IMR-90 (cell line): Measurements from ENCODE around the gene ADAMTS14. TPM values are rescaled to one million over a fixed set of nuclear protein-coding genes. Genes with fewer than 3 reads are reported as not detected.

Source experiments
- ATAC-seq: fragments of 200-7000 bp; cut with Tn5 transposase; 2 replicates; pipeline ENCODE4 v1.9.1; 2020; ENCODE audit warnings: low read depth, mild to moderate bottlenecking, moderate library complexity
- BruUV-seq: library from RNA; stranded (reverse); fragments of 400-500 nt; replicated peaks from 2 replicates; lab custom pipeline; 2021; lab: Mats Ljungman, UMichigan
- CTCF ChIA-PET: fragments of 300-600 bp; formaldehyde crosslinking; extraction: SDS; loops from one replicate; lab custom pipeline; 2021; ENCODE audit warnings: antibody characterized with exemption; lab: Yijun Ruan, JAX
- POLR2A ChIA-PET: fragments of 300-600 bp; sonication (Branson Sonifier 250); formaldehyde crosslinking; loops from one replicate; lab custom pipeline; 2022; ENCODE audit warnings: antibody characterized with exemption; ENCODE audit not compliant: unreplicated experiment; lab: Charles Lee
- DNase-seq: peaks from one replicate; pipeline ENCODE4 v3.0.0; 2013
- H2AFZ ChIP-seq: replicated peaks from 2 replicates; pipeline ENCODE3; 2013; ENCODE audit warnings: low read length, mild to moderate bottlenecking; ENCODE audit not compliant: poor library complexity
- H2AK5ac ChIP-seq: 2 replicates; pipeline ENCODE4 v1.6.1; 2013; ENCODE audit warnings: low read depth, low read length, inconsistent platforms
- H2AK9ac ChIP-seq: replicated peaks from 2 replicates; pipeline ENCODE3; 2013; ENCODE audit warnings: mild to moderate bottlenecking, low read depth, low read length, moderate library complexity; ENCODE audit not compliant: poor library complexity
- H2BK120ac ChIP-seq: 2 replicates; pipeline ENCODE4 v1.6.1; 2013; ENCODE audit warnings: low read depth, low read length, inconsistent platforms
- H2BK15ac ChIP-seq: 3 replicates; pipeline ENCODE4 v1.6.1; 2013; ENCODE audit warnings: low read depth, low read length, inconsistent platforms
- H2BK20ac ChIP-seq: 2 replicates; pipeline ENCODE4 v1.6.1; 2013; ENCODE audit warnings: low read depth, mild to moderate bottlenecking, inconsistent platforms, low read length, moderate library complexity
- H2BK5ac ChIP-seq: 2 replicates; pipeline ENCODE4 v1.6.1; 2013; ENCODE audit warnings: mild to moderate bottlenecking, low read depth, low read length, inconsistent platforms; ENCODE audit not compliant: poor library complexity, severe bottlenecking
- H3K14ac ChIP-seq: replicated peaks from 2 replicates; pipeline ENCODE4 v1.6.1; 2013; ENCODE audit warnings: low read depth, low read length, inconsistent platforms
- H3K18ac ChIP-seq: 2 replicates; pipeline ENCODE4 v1.6.1; 2013; ENCODE audit warnings: low read depth, low read length, control low read depth
- H3K23ac ChIP-seq: 2 replicates; pipeline ENCODE4 v1.6.1; 2013; ENCODE audit warnings: low read depth, low read length, inconsistent platforms
- H3K27ac ChIP-seq: 2 replicates; pipeline ENCODE4 v1.5.1; 2013; ENCODE audit warnings: mild to moderate bottlenecking, control low read depth, low read length; ENCODE audit not compliant: insufficient read depth
- H3K27me3 ChIP-seq: 2 replicates; pipeline ENCODE4 v1.6.1; 2013; ENCODE audit warnings: low read length; ENCODE audit not compliant: control insufficient read depth, insufficient read depth
- H3K36me3 ChIP-seq: 2 replicates; pipeline ENCODE4 v1.6.1; 2013; ENCODE audit warnings: low read length, mixed read lengths; ENCODE audit not compliant: control insufficient read depth, insufficient read depth
- H3K4ac ChIP-seq: 2 replicates; pipeline ENCODE4 v1.6.1; 2013; ENCODE audit warnings: low read depth, low read length, inconsistent platforms
- H3K4me1 ChIP-seq: 2 replicates; pipeline ENCODE4 v1.6.1; 2013; ENCODE audit warnings: low read length, mixed read lengths; ENCODE audit not compliant: control insufficient read depth, insufficient read depth
- H3K4me2 ChIP-seq: 2 replicates; pipeline ENCODE4 v1.6.1; 2013; ENCODE audit warnings: low read depth, mild to moderate bottlenecking, control low read depth, low read length, moderate library complexity
- H3K4me3 ChIP-seq: 2 replicates; pipeline ENCODE4 v1.5.1; 2013; ENCODE audit warnings: low read depth, mild to moderate bottlenecking, control low read depth, low read length, moderate library complexity; ENCODE audit not compliant: insufficient read depth
- H3K56ac ChIP-seq: 2 replicates; pipeline ENCODE4 v1.6.1; 2013; ENCODE audit warnings: low read length, inconsistent platforms; ENCODE audit not compliant: insufficient read depth; ENCODE audit errors: extremely low read depth
- H3K79me1 ChIP-seq, 2 experiments: 2 replicates each; pipeline ENCODE4 v1.6.1; 2013; ENCODE audit warnings: low read length in 2 of 2, inconsistent platforms in 1 of 2, low read depth in 1 of 2
- H3K9ac ChIP-seq: 2 replicates; pipeline ENCODE4 v1.6.1; 2013; ENCODE audit warnings: low read depth, low read length, control low read depth
- H3K9me1 ChIP-seq: 2 replicates; pipeline ENCODE4 v1.6.1; 2013; ENCODE audit warnings: low read length, inconsistent platforms; ENCODE audit not compliant: insufficient read depth
- H3K9me3 ChIP-seq: 2 replicates; pipeline ENCODE4 v1.6.1; 2013; ENCODE audit warnings: low read length; ENCODE audit not compliant: control insufficient read depth, insufficient read depth
- H4K20me1 ChIP-seq: 2 replicates; pipeline ENCODE4 v1.6.1; 2013; ENCODE audit warnings: low read length, inconsistent platforms; ENCODE audit not compliant: insufficient read depth
- H4K5ac ChIP-seq: 2 replicates; pipeline ENCODE4 v1.6.1; 2013; ENCODE audit warnings: mild to moderate bottlenecking, low read depth, low read length, control low read depth
- H4K8ac ChIP-seq, 2 experiments: 2 replicates each; pipeline ENCODE4 v1.6.1; 2013; ENCODE audit warnings: low read depth in 2 of 2, low read length in 2 of 2, control low read depth in 1 of 2, inconsistent platforms in 1 of 2
- H4K91ac ChIP-seq: 2 replicates; pipeline ENCODE4 v1.6.1; 2013; ENCODE audit warnings: low read depth, low read length, inconsistent platforms; ENCODE audit not compliant: insufficient read depth
- BHLHE40 ChIP-seq: fragments of 150-350 bp; IDR thresholded peaks from 2 replicates; pipeline ENCODE4 v1.6.1; 2016; ENCODE audit warnings: mild to moderate bottlenecking, low read depth, low read length
- CEBPB ChIP-seq: IDR thresholded peaks from 2 replicates; pipeline ENCODE4 v1.6.1; 2012; ENCODE audit warnings: low read depth, low read length, improper control_type of control experiment
- CHD1 ChIP-seq: IDR thresholded peaks from 2 replicates; pipeline ENCODE4 v1.6.1; 2012; ENCODE audit warnings: low read depth, low read length, improper control_type of control experiment
- FOS ChIP-seq: fragments of 150-350 bp; IDR thresholded peaks from 2 replicates; pipeline ENCODE4 v1.6.1; 2016; ENCODE audit warnings: low read depth, low read length
- MAFK ChIP-seq: IDR thresholded peaks from 2 replicates; pipeline ENCODE4 v1.6.1; 2012; ENCODE audit warnings: low read depth, low read length, improper control_type of control experiment
- MAZ ChIP-seq: IDR thresholded peaks from 2 replicates; pipeline ENCODE4 v1.6.1; 2012; ENCODE audit warnings: low read depth, mild to moderate bottlenecking, low read length, improper control_type of control experiment, moderate library complexity, borderline replicate concordance
- MXI1 ChIP-seq: IDR thresholded peaks from 2 replicates; pipeline ENCODE4 v1.6.1; 2012; ENCODE audit warnings: low read depth, mild to moderate bottlenecking, low read length, moderate library complexity, borderline replicate concordance
- NFE2L2 ChIP-seq: fragments of 150-350 bp; IDR thresholded peaks from 2 replicates; pipeline ENCODE4 v1.6.1; 2016; ENCODE audit warnings: low read depth, mild to moderate bottlenecking, low read length
- RAD21 ChIP-seq: IDR thresholded peaks from 2 replicates; pipeline ENCODE4 v1.6.1; 2012; ENCODE audit warnings: low read length, improper control_type of control experiment
- RCOR1 ChIP-seq: IDR thresholded peaks from 2 replicates; pipeline ENCODE4 v1.6.1; 2012; ENCODE audit warnings: mild to moderate bottlenecking, low read length, improper control_type of control experiment; ENCODE audit not compliant: insufficient replicate concordance
- WGBS, 2 experiments: methylation state at CpG; one replicate each; pipeline versions ENCODE4 v1.1.5 to v1.1.7; 2013; ENCODE audit warnings: missing lambda C conversion rate in 2 of 2; ENCODE audit not compliant: insufficient read length in 1 of 2; ENCODE audit errors: extremely low coverage in 2 of 2; 5-methylcytosine and 5-hydroxymethylcytosine counted together
- dilution Hi-C: fragments of 300-500 bp; cut with HindIII; formaldehyde crosslinking; loops from one replicate; pipeline ENCODE4 v1.14.3; 2018; ENCODE audit warnings: low sequenced_read_pairs; ENCODE audit not compliant: unreplicated experiment
- in situ Hi-C: fragments of 300-500 bp; cut with MboI; formaldehyde crosslinking; loops from 3 replicates; pipeline ENCODE4 v1.14.3; 2019; ENCODE audit warnings: low sequenced_read_pairs, inconsistent platforms, mixed read lengths
- intact Hi-C: fragments of 100-400 bp; cut with micrococcal nuclease; formaldehyde crosslinking; loops from 2 replicates; pipeline ENCODE4 v1.10.0; 2022
- polyA plus RNA-seq, 3 experiments: library from polyadenylated mRNA; depleted of rRNA; stranded (reverse); fragments of >200 nt; gene quantifications; 2 replicates each; pipeline ENCODE4 v1.2.3, GENCODE V29; 2012; ENCODE audit warnings: low replicate concordance in 1 of 3
- total RNA-seq: library from RNA; depleted of rRNA; stranded (reverse); fragments of >200 nt; gene quantifications from 2 replicates; pipeline ENCODE4 v1.2.3, GENCODE V29; 2012
- TF ChIP-seq, protein P1 (sequence below): fragments of 150-350 bp; IDR thresholded peaks from 2 replicates; pipeline ENCODE4 v1.6.1; 2017; ENCODE audit warnings: mild to moderate bottlenecking, antibody characterized with exemption, low read length, low read depth
- TF ChIP-seq, protein P2 (sequence below): conservative IDR thresholded peaks from 2 replicates; pipeline ENCODE4 v1.5.1; 2012; ENCODE audit warnings: mild to moderate bottlenecking, low read depth, low read length, improper control_type of control experiment

ADAMTS14 gene
- total and polyA plus RNA-seq, 2 of the 4 experiments (the other 2 are of a cell fraction) = under 0.01 to 0.31 TPM

DNA sequence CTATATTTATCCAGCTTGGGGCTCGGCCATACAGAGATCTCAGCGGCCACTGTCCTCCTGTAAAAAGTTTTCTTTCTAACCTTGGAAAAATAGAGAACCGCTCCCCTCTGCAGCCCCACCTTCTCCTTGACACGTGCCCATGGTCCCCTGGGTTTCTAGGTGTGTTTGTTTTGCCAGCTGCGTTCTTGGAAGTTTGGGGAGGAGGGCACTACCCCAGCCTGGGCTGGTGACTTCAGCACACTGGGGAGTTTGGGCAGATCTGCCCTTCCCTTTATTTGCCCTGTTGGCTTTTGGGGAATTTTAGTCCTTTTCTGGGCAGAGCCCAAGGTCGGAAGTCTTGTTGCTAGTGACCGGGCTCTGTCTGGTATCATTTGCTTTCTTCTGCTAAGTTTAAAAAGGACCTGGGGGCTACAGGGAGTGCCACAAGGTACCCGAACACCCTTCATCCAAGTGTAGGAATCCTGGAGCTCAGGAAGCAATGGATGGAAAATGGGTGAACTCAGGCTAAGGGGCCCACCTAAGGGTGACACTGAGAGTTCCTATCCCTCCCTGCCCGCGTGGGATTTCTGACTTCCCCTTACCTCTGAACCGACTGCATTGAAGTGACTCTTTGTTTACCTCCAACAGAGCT, 1.7 kb downstream of the ADAMTS14 start:
- TF ChIP-seq, protein P1, sequence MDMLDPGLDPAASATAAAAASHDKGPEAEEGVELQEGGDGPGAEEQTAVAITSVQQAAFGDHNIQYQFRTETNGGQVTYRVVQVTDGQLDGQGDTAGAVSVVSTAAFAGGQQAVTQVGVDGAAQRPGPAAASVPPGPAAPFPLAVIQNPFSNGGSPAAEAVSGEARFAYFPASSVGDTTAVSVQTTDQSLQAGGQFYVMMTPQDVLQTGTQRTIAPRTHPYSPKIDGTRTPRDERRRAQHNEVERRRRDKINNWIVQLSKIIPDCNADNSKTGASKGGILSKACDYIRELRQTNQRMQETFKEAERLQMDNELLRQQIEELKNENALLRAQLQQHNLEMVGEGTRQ = no peak
- TF ChIP-seq CHD1 = no peak
- no peak for TF ChIP-seq MAZ
- no peak for TF ChIP-seq MXI1
- no peak for TF ChIP-seq NFE2L2
- TF ChIP-seq CEBPB = no peak
- no peak for TF ChIP-seq RCOR1
- no peak for TF ChIP-seq FOS
- no peak for TF ChIP-seq RAD21
- TF ChIP-seq MAFK = no peak
- no peak for TF ChIP-seq BHLHE40
- TF ChIP-seq, protein P2, sequence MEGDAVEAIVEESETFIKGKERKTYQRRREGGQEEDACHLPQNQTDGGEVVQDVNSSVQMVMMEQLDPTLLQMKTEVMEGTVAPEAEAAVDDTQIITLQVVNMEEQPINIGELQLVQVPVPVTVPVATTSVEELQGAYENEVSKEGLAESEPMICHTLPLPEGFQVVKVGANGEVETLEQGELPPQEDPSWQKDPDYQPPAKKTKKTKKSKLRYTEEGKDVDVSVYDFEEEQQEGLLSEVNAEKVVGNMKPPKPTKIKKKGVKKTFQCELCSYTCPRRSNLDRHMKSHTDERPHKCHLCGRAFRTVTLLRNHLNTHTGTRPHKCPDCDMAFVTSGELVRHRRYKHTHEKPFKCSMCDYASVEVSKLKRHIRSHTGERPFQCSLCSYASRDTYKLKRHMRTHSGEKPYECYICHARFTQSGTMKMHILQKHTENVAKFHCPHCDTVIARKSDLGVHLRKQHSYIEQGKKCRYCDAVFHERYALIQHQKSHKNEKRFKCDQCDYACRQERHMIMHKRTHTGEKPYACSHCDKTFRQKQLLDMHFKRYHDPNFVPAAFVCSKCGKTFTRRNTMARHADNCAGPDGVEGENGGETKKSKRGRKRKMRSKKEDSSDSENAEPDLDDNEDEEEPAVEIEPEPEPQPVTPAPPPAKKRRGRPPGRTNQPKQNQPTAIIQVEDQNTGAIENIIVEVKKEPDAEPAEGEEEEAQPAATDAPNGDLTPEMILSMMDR = no peak
- H2BK15ac ChIP-seq = no peak overlapping the region
- peaks cover 10% of the 10 kb centered on the region for H3K27me3 ChIP-seq
- BruUV-seq = no TSS peak
- no peaks in the 10 kb centered on the region for H3K36me3 ChIP-seq
- no peak overlapping the region for H3K14ac ChIP-seq
- no peak overlapping the region for H2AK9ac ChIP-seq
- H3K18ac ChIP-seq = no peak overlapping the region
- no peak overlapping the region for H3K56ac ChIP-seq
- dilution Hi-C loops = no loop called here
- no peak overlapping the region for H3K9ac ChIP-seq
- CTCF ChIA-PET = interaction anchor here (0.9 kb wide), 1 partner anchor 10 kb away, joined by 3 read pairs; no protein-coding TSS in a partner anchor
- DNase-seq (no peak), ATAC-seq (no peak)
- no peak overlapping the region for H2BK5ac ChIP-seq
- no peaks in the 10 kb centered on the region for H3K9me3 ChIP-seq
- H3K4ac ChIP-seq = peak overlapping the region; percentile 15; the same call in 1 of the 2 replicates
- WGBS, 2 experiments = 50% methylated on average over 3 of the region's 11 CpGs; no CpG with 5 or more reads in 1 of the 2 experiments
- H3K4me2 ChIP-seq = no peak overlapping the region; the same call in 1 of the 2 replicates
- no peaks in the 10 kb centered on the region for H4K20me1 ChIP-seq
- no peak overlapping the region for H3K4me3 ChIP-seq
- peaks cover 7% of the 10 kb centered on the region; the same call in 1 of the 2 replicates for H3K4me1 ChIP-seq
- no peak overlapping the region for H3K27ac ChIP-seq
- intact Hi-C loops = loop anchor here (1.0 to 5.0 kb wide), 2 partner anchors 122 to 206 kb away; no protein-coding TSS in a partner anchor
- H4K5ac ChIP-seq = no peak overlapping the region
- H3K9me1 ChIP-seq = peaks cover 4% of the 10 kb centered on the region; the same call in 1 of the 2 replicates
- H4K91ac ChIP-seq = no peak overlapping the region
- peak overlapping the region; percentile 19; the same call in 1 of the 2 replicates for H2BK120ac ChIP-seq
- POLR2A ChIA-PET = no interaction called here
- in situ Hi-C loops = no loop called here
- no peak overlapping the region for H2AFZ ChIP-seq
- no peak overlapping the region for H2BK20ac ChIP-seq
- no peaks in the 10 kb centered on the region for H3K79me1 ChIP-seq
- no peak overlapping the region for H4K8ac ChIP-seq
- no peak overlapping the region for H3K23ac ChIP-seq
- no peak overlapping the region for H2AK5ac ChIP-seq
